Liver (tissue), 9 donors: ENCODE data around the gene KIF26B. TPM values are rescaled to one million over a fixed set of nuclear protein-coding genes. Genes with fewer than 3 reads are reported as not detected.

Source experiments
- DNase-seq: peaks from one replicate; pipeline ENCODE4 v3.0.0-alpha.2; 2017; ENCODE audit warnings: low spot score
- H3K27ac ChIP-seq, 2 donors: one replicate each; pipeline ENCODE4 v1.7.0; 2013; ENCODE audit warnings: inconsistent platforms in 2 of 2, low read length in 2 of 2, control low read depth in 1 of 2, low read depth in 1 of 2, mild to moderate bottlenecking in 1 of 2
- H3K27me3 ChIP-seq, 4 donors: one replicate each; pipeline versions ENCODE4 v1.6.1 to v1.7.0; 2013; ENCODE audit warnings: low read length in 3 of 4, inconsistent platforms in 1 of 4, mild to moderate bottlenecking in 1 of 4, moderate library complexity in 1 of 4; ENCODE audit not compliant: control insufficient read depth in 4 of 4, insufficient read depth in 4 of 4
- H3K36me3 ChIP-seq, 4 donors: one replicate each; pipeline versions ENCODE4 v1.6.1 to v1.7.0; 2013; ENCODE audit warnings: low read length in 3 of 4, mild to moderate bottlenecking in 3 of 4, low read depth in 1 of 4, moderate library complexity in 1 of 4; ENCODE audit not compliant: control insufficient read depth in 4 of 4, insufficient read depth in 3 of 4
- H3K4me1 ChIP-seq, 4 donors: one replicate each; pipeline versions ENCODE4 v1.6.1 to v1.7.0; 2013; ENCODE audit warnings: low read length in 3 of 4, mild to moderate bottlenecking in 3 of 4, moderate library complexity in 1 of 4; ENCODE audit not compliant: control insufficient read depth in 4 of 4, insufficient read depth in 4 of 4
- H3K4me3 ChIP-seq, 3 donors: one replicate each; pipeline versions ENCODE4 v1.6.1 to v1.7.0; 2013; ENCODE audit warnings: low read length in 3 of 3, control low read depth in 1 of 3, low read depth in 1 of 3, mild to moderate bottlenecking in 1 of 3
- H3K9ac ChIP-seq, 2 donors: one replicate each; pipeline ENCODE4 v1.7.0; 2013; ENCODE audit warnings: low read length in 2 of 2, mild to moderate bottlenecking in 2 of 2, moderate library complexity in 2 of 2, control low read depth in 1 of 2, low read depth in 1 of 2
- H3K9me3 ChIP-seq, 4 donors: one replicate each; pipeline versions ENCODE4 v1.6.1 to v1.7.0; 2013; ENCODE audit warnings: low read length in 3 of 4; ENCODE audit not compliant: control insufficient read depth in 4 of 4
- CTCF ChIP-seq: fragments of 150-350 bp; IDR thresholded peaks from 2 replicates; pipeline ENCODE4 v1.5.1; 2017; ENCODE audit warnings: improper control_type of control experiment, low read depth, low read length; ENCODE audit not compliant: missing input control
- EGR1 ChIP-seq, 2 donors: IDR thresholded peaks; 2 replicates each; pipeline ENCODE4 v1.6.1; 2016 to 2018; ENCODE audit warnings: antibody characterized with exemption in 2 of 2, low read depth in 2 of 2
- FOXA1 ChIP-seq: IDR thresholded peaks from 2 replicates; pipeline ENCODE4 v1.6.1; 2016; ENCODE audit warnings: antibody characterized with exemption
- FOXA2 ChIP-seq: IDR thresholded peaks from 2 replicates; pipeline ENCODE4 v1.6.1; 2016; ENCODE audit warnings: antibody characterized with exemption
- GABPA ChIP-seq, 2 donors: IDR thresholded peaks in 1 of 2; conservative IDR thresholded peaks in 1 of 2; 2 replicates each; pipeline ENCODE4 v1.6.1; 2016; ENCODE audit warnings: antibody characterized with exemption in 2 of 2, mild to moderate bottlenecking in 1 of 2, moderate library complexity in 1 of 2
- HNF4A ChIP-seq, 2 donors: conservative IDR thresholded peaks; 2 replicates each; pipeline ENCODE4 v1.6.1; 2016; ENCODE audit warnings: antibody characterized with exemption in 2 of 2, mild to moderate bottlenecking in 2 of 2
- HNF4G ChIP-seq: IDR thresholded peaks from 2 replicates; pipeline ENCODE4 v1.6.1; 2016; ENCODE audit warnings: antibody characterized with exemption
- JUND ChIP-seq, 2 donors: IDR thresholded peaks; 2 replicates each; pipeline ENCODE4 v1.6.1; 2016; ENCODE audit warnings: antibody characterized with exemption in 2 of 2
- MAX ChIP-seq: IDR thresholded peaks from 2 replicates; pipeline ENCODE4 v1.6.1; 2016; ENCODE audit warnings: antibody characterized with exemption
- NR2F2 ChIP-seq: IDR thresholded peaks from 2 replicates; pipeline ENCODE4 v1.6.1; 2016; ENCODE audit warnings: antibody characterized with exemption
- RAD21 ChIP-seq, 2 donors: IDR thresholded peaks; 2 replicates each; pipeline ENCODE4 v1.6.1; 2016; ENCODE audit warnings: antibody characterized with exemption in 2 of 2, mild to moderate bottlenecking in 2 of 2
- RXRA ChIP-seq, 2 donors: IDR thresholded peaks; 2 replicates each; pipeline ENCODE4 v1.6.1; 2017 to 2018; ENCODE audit warnings: antibody characterized with exemption in 2 of 2, mild to moderate bottlenecking in 1 of 2
- SP1 ChIP-seq: IDR thresholded peaks from 2 replicates; pipeline ENCODE4 v1.6.1; 2018; ENCODE audit warnings: antibody characterized with exemption, mild to moderate bottlenecking
- TAF1 ChIP-seq: conservative IDR thresholded peaks from 2 replicates; pipeline ENCODE4 v1.6.1; 2016; ENCODE audit warnings: antibody characterized with exemption, mild to moderate bottlenecking
- YY1 ChIP-seq: IDR thresholded peaks from 2 replicates; pipeline ENCODE4 v1.6.1; 2016; ENCODE audit warnings: antibody characterized with exemption, mild to moderate bottlenecking
- WGBS: extraction: QIAGEN DNeasy Blood & Tissue Kit; methylation state at CpG from one replicate; pipeline ENCODE4 v1.1.7; 2013; 5-methylcytosine and 5-hydroxymethylcytosine counted together
- polyA plus RNA-seq, 2 donors: library from polyadenylated mRNA; stranded (reverse) in 1 of 2; unstranded in 1 of 2; fragments of 200-250 nt in 1 of 2; fragments of >200 nt in 1 of 2; fragmentation: Nextera tagmentation in 1 of 2; extraction: Ambion mirVana in 1 of 2; gene quantifications; one replicate each; pipeline versions ENCODE4 v1.2.1 to v1.2.3, GENCODE V29; 2013 to 2015
- total RNA-seq, 2 donors: library from RNA; depleted of rRNA; stranded (reverse); fragments of >200 nt; gene quantifications; one replicate each; pipeline ENCODE4 v1.2.3, GENCODE V29; 2014
- TF ChIP-seq, protein P1 (sequence below): IDR thresholded peaks from 2 replicates; pipeline ENCODE4 v1.6.1; 2016; ENCODE audit warnings: antibody characterized with exemption, mild to moderate bottlenecking
- TF ChIP-seq, protein P2 (sequence below): IDR thresholded peaks from 2 replicates; pipeline ENCODE4 v1.6.1; 2016; ENCODE audit warnings: antibody characterized with exemption
- TF ChIP-seq, protein P3 (sequence below): IDR thresholded peaks from 2 replicates; pipeline ENCODE4 v1.6.1; 2016; ENCODE audit warnings: antibody characterized with exemption
- donor health status: healthy.
- donor health status: healthy.
- donor health status: healthy.
- donor health status: healthy.
- donor health status: healthy.

KIF26B gene
- total and polyA plus RNA-seq, 4 donors: 0.10 to 1.7 (median 0.34) TPM

GRCh38 chr1:245560316-245560859 lies 405.6 kb downstream of the KIF26B start (continued):
- TF ChIP-seq EGR1 (IDR thresholded peaks at IDR 0.05; ENCODE audit: low read depth in 2 of 2): no peak

- Histone ChIP-seq H3K4me3 (no peak overlapping the region), H3K9me3 (no peaks in the 10 kb centered on the region), H3K27ac (no peak overlapping the region), H3K27me3 (no peaks in the 10 kb centered on the region), H3K4me1 (no peaks in the 10 kb centered on the region), H3K9ac (no peak overlapping the region), H3K36me3 (no peaks in the 10 kb centered on the region)
- TF ChIP-seq RXRA (IDR thresholded peaks at IDR 0.05) (no peak), SP1 (no peak), RAD21 (IDR thresholded peaks at IDR 0.05) (no peak), JUND (IDR thresholded peaks at IDR 0.05) (no peak), EGR1 (IDR thresholded peaks at IDR 0.05; ENCODE audit: low read depth in 2 of 2) (no peak), GABPA (IDR thresholded peaks at IDR 0.05 in 1 of 2, conservative IDR thresholded peaks at IDR 0.05 in 1 of 2) (no peak), YY1 (no peak), MAX (no peak), HNF4A (conservative IDR thresholded peaks at IDR 0.05) (no peak), HNF4G (no peak), NR2F2 (no peak), CTCF (no peak), FOXA2 (no peak), FOXA1 (no peak), TAF1 (no peak)
- TF ChIP-seq, protein P1, sequence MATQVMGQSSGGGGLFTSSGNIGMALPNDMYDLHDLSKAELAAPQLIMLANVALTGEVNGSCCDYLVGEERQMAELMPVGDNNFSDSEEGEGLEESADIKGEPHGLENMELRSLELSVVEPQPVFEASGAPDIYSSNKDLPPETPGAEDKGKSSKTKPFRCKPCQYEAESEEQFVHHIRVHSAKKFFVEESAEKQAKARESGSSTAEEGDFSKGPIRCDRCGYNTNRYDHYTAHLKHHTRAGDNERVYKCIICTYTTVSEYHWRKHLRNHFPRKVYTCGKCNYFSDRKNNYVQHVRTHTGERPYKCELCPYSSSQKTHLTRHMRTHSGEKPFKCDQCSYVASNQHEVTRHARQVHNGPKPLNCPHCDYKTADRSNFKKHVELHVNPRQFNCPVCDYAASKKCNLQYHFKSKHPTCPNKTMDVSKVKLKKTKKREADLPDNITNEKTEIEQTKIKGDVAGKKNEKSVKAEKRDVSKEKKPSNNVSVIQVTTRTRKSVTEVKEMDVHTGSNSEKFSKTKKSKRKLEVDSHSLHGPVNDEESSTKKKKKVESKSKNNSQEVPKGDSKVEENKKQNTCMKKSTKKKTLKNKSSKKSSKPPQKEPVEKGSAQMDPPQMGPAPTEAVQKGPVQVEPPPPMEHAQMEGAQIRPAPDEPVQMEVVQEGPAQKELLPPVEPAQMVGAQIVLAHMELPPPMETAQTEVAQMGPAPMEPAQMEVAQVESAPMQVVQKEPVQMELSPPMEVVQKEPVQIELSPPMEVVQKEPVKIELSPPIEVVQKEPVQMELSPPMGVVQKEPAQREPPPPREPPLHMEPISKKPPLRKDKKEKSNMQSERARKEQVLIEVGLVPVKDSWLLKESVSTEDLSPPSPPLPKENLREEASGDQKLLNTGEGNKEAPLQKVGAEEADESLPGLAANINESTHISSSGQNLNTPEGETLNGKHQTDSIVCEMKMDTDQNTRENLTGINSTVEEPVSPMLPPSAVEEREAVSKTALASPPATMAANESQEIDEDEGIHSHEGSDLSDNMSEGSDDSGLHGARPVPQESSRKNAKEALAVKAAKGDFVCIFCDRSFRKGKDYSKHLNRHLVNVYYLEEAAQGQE: no peak
- TF ChIP-seq, protein P2, sequence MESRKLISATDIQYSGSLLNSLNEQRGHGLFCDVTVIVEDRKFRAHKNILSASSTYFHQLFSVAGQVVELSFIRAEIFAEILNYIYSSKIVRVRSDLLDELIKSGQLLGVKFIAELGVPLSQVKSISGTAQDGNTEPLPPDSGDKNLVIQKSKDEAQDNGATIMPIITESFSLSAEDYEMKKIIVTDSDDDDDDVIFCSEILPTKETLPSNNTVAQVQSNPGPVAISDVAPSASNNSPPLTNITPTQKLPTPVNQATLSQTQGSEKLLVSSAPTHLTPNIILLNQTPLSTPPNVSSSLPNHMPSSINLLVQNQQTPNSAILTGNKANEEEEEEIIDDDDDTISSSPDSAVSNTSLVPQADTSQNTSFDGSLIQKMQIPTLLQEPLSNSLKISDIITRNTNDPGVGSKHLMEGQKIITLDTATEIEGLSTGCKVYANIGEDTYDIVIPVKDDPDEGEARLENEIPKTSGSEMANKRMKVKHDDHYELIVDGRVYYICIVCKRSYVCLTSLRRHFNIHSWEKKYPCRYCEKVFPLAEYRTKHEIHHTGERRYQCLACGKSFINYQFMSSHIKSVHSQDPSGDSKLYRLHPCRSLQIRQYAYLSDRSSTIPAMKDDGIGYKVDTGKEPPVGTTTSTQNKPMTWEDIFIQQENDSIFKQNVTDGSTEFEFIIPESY: no peak
- TF ChIP-seq, protein P3, sequence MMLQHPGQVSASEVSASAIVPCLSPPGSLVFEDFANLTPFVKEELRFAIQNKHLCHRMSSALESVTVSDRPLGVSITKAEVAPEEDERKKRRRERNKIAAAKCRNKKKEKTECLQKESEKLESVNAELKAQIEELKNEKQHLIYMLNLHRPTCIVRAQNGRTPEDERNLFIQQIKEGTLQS: no peak
- WGBS: 80% methylated on average over 10 of the region's 10 CpGs
- no peak for DNase-seq
These were observed 407.0 kb downstream of the KIF26B start for GRCh38 chr1:245561665-245562234.
